ENCODE measurements around the gene PBX1.
A peak's percentile ranks its signal among the peaks of the same experiment; 100 is the strongest.

PBX1 gene

DNA sequence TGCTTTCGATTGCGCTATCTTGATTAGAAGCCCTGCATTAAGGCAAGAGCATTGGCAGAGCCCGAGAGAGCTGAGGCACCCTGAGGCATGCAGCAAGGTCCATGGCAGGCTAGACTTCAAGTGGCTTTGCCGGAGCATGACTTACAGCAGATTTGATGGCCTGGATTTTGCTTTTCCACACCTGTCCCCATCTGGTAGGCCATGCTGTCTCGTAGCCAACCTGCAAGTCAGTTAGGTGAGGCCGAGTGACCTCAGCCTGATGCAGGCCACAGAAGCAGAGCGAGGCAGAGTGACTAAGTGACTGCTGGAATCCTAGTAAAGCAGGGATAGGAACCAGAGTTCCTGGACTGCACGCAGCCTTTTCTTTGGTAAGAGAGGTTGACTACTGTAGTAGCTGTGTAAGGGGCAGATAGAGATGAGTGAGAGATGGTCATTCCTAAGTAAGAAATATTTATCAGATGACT lies 148.9 kb downstream of the PBX1 start:
- DNase-seq (ENCODE audit: extremely low read depth, low read depth) = peak; percentile 59
- TF ChIP-seq, protein P1, sequence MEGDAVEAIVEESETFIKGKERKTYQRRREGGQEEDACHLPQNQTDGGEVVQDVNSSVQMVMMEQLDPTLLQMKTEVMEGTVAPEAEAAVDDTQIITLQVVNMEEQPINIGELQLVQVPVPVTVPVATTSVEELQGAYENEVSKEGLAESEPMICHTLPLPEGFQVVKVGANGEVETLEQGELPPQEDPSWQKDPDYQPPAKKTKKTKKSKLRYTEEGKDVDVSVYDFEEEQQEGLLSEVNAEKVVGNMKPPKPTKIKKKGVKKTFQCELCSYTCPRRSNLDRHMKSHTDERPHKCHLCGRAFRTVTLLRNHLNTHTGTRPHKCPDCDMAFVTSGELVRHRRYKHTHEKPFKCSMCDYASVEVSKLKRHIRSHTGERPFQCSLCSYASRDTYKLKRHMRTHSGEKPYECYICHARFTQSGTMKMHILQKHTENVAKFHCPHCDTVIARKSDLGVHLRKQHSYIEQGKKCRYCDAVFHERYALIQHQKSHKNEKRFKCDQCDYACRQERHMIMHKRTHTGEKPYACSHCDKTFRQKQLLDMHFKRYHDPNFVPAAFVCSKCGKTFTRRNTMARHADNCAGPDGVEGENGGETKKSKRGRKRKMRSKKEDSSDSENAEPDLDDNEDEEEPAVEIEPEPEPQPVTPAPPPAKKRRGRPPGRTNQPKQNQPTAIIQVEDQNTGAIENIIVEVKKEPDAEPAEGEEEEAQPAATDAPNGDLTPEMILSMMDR (IDR thresholded peaks at IDR 0.05; ENCODE audit: low read depth, low read length, missing control alignments) = no peak
- no peak overlapping the region for H3K4me3 ChIP-seq (replicated peaks; ENCODE audit: low read depth, low read length)

DNA sequence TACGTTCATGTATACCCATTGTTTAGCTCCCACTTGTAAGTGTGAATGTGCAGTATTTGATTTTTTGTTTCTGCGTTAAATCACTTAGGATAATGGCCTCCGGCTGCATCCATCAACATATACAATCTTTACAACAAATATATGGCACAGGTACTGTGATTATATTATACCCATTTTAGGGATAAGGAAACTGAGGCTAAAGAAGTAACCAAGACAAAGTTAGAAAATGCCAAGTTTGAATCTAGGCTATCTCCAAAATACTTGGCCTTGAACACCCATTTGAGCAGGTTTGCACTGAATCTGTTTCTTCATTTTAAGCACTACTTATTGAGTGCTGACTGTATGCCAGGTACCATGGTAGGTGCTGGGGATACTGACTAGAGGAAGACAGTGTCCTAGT lies 149.6 kb downstream of the PBX1 start:
- no peak overlapping the region for H3K4me3 ChIP-seq (replicated peaks; ENCODE audit: low read depth, low read length)
- no peak for DNase-seq (ENCODE audit: extremely low read depth, low read depth)
- TF ChIP-seq, protein P1 (IDR thresholded peaks at IDR 0.05; ENCODE audit: low read depth, low read length, missing control alignments) = no peak

DNA sequence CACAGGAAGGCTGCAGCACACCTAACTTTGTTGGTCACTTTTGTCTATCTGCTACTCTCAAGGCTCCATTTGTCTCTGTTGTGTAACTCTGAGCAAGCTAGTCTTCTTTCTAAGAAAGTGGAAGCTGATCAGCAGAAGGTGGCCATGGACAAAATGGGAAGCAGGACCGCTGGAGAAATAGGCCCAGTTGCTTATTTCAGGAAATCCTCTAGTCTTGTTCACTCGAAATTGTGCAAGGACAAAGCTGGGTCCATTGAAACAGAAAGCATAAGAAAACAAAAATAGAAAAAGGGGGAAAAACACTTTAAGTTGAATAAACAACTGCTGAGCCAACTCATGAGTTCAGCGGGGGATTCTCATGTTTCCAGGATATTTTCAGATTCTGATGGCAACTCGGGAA lies 150.1 kb downstream of the PBX1 start:
- H3K4me3 ChIP-seq (replicated peaks; ENCODE audit: low read depth, low read length) = no peak overlapping the region
- TF ChIP-seq, protein P1 (IDR thresholded peaks at IDR 0.05; ENCODE audit: low read depth, low read length, missing control alignments) = no peak
- DNase-seq (ENCODE audit: extremely low read depth, low read depth) = no peak

DNA sequence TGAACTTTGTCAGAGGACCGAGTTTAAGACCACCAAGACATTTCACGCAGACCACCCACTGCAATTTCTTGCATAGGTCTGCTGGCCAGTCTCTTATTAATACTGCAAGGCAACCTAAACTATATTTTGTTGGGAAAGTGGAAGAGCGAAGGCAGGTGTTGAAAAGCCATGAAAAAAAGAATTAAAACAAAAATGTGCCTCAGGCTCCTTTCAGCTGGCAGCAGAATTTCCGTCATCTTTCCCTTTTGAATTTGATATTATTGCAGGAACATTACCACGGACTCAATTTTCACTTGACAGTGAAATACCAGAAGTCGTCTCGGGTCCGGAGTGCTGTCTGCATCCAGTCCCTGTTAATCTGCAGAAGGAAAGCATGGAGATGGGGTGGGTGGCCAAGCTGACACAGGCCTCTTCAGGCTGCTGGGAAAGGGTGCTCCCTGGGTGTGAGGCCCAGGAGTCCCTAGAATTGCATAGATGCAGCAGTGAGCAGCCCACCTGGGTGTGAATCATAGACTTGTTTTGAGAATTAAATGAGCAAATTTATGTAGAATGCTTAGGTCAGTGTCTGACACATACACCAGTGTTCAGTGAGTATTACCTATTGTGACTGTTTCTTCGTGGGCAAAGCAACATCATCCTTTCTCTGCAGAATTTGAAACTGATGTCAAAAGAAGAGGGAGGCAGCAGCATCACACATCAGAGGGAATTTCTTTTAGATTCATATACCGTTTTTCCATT lies 150.7 kb downstream of the PBX1 start:
- TF ChIP-seq, protein P1 (IDR thresholded peaks at IDR 0.05; ENCODE audit: low read depth, low read length, missing control alignments) = no peak
- DNase-seq (ENCODE audit: extremely low read depth, low read depth) = no peak
- H3K4me3 ChIP-seq (replicated peaks; ENCODE audit: low read depth, low read length) = no peak overlapping the region

DNA sequence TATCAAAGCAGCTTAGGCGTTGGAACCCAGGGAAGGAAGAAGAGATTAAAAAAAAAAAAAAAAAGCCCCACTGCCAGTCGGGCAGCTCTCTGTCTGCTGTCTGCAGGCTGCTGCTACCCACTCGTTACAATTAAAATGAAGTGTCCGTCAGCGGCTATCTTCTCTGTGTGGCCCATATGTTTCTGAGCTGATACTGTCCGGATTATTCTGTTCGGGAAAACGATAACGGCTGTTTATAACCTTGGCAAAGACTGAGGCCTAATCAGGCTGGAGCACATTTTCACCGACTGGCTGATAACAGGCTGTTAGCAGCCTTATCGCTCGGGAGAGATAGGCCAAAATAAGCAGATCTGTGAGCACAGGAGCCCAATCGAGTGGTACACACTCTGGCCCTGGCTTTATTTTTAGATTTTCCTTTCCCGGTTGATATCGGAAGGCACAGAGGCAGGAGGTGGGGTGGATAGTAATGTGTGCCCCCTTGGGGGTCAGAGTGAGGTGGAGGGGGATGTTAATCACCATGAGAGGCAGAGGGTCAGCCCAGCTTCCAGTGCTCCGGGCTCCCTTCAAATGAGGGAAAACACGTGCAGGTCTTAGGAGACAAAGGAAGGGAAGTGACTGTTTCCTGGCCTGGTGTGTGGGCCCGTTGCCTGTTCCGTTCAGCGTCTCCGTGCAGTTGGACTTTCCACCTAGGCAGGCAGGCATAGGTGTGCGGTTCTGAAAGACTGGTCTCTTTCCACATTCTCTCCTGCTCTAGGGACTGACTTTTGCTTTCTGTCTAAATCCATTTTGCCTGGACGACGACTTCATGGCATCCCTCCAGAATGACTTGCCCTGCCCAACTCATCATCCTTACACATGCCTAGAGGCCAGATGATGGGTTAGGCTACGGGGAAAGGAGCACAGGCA lies 153.4 kb downstream of the PBX1 start:
- no peak overlapping the region for H3K4me3 ChIP-seq (replicated peaks; ENCODE audit: low read depth, low read length)
- no peak for DNase-seq (ENCODE audit: extremely low read depth, low read depth)
- TF ChIP-seq, protein P1 (IDR thresholded peaks at IDR 0.05; ENCODE audit: low read depth, low read length, missing control alignments) = no peak

DNA sequence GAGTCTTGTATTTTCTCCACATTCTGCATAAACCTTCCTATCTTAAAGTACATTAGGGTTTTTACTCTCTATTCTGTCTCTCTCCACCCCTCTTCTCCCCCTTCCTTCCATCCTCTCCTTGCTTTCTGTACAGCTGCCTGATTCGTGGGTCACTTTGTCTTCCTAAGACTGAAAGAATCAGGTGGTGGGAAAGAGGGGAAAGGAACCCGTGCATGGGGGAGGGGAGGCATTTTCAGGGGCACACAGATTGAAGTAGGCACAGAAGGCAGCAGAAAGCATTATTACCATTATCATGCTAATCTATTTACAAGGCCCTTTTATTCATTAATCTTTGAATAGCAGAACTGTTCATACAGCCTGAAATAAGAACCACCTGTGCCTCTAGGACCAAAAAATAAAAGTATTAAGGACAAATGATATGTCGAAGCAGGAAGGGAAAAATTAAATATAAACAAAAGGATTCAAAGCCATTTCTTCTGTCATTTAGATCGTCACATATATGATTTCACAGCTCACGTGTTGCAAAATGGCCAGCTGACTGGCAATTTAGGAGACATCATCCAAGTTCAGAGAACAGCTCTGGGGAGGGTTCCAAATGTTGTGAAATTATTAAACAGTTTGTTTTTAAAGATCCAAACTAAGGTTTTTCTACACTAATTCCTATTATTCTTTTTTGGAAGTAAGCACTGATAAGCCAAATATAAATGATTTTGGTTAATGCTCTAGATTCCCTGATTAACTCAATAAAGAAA lies 154.6 kb downstream of the PBX1 start:
- TF ChIP-seq, protein P1 (IDR thresholded peaks at IDR 0.05; ENCODE audit: low read depth, low read length, missing control alignments) = no peak
- no peak for DNase-seq (ENCODE audit: extremely low read depth, low read depth)
- H3K4me3 ChIP-seq (replicated peaks; ENCODE audit: low read depth, low read length) = no peak overlapping the region

Data from HFF-Myc (cell line).